ENCODE measurements around the gene SLC35G1.

Gene SLC35G1

GRCh38 chr10:93871671-93872204 lies 22.0 kb upstream of the SLC35G1 start:
- Mint-ChIP-seq H3K27ac (no peak overlapping the region), H3K27me3 (peaks cover 19% of the 10 kb centered on the region), H3K4me1 (no peaks in the 10 kb centered on the region), H3K36me3 (no peaks in the 10 kb centered on the region), H3K4me3 (no peak overlapping the region), H3K9me3 (no peaks in the 10 kb centered on the region)
- DNase-seq (ENCODE audit: low spot score in 2 of 2) (no peak), ATAC-seq (ENCODE audit: low read depth) (no peak)

- Mint-ChIP-seq H3K9me3 (no peaks in the 10 kb centered on the region), H3K36me3 (no peaks in the 10 kb centered on the region), H3K27me3 (peaks cover 16% of the 10 kb centered on the region), H3K27ac (no peak overlapping the region), H3K4me1 (no peaks in the 10 kb centered on the region), H3K4me3 (no peak overlapping the region)
- DNase-seq (ENCODE audit: low spot score in 2 of 2) (no peak), ATAC-seq (ENCODE audit: low read depth) (no peak)
These were observed 21.2 kb upstream of the SLC35G1 start for GRCh38 chr10:93872375-93873158.

- Mint-ChIP-seq H3K4me1 (no peaks in the 10 kb centered on the region), H3K9me3 (no peaks in the 10 kb centered on the region), H3K4me3 (no peak overlapping the region), H3K27ac (no peak overlapping the region), H3K36me3 (no peaks in the 10 kb centered on the region), H3K27me3 (peaks cover 14% of the 10 kb centered on the region)
- ATAC-seq (ENCODE audit: low read depth): no peak
- no peak for DNase-seq (ENCODE audit: low spot score in 2 of 2)
These were observed 20.2 kb upstream of the SLC35G1 start for GRCh38 chr10:93873420-93874115.

GRCh38 chr10:93874309-93875031 lies 19.3 kb upstream of the SLC35G1 start:
- Mint-ChIP-seq H3K36me3 (no peaks in the 10 kb centered on the region), H3K4me3 (no peak overlapping the region), H3K27ac (no peak overlapping the region), H3K27me3 (peaks cover 14% of the 10 kb centered on the region), H3K9me3 (no peaks in the 10 kb centered on the region), H3K4me1 (no peaks in the 10 kb centered on the region)
- ATAC-seq (ENCODE audit: low read depth): no peak
- DNase-seq (ENCODE audit: low spot score in 2 of 2): no peak

- H3K36me3 Mint-ChIP-seq: no peaks in the 10 kb centered on the region
- H3K9me3 Mint-ChIP-seq: no peaks in the 10 kb centered on the region
- no peaks in the 10 kb centered on the region for H3K4me1 Mint-ChIP-seq
- no peak for ATAC-seq (ENCODE audit: low read depth)
- no peak overlapping the region for H3K27ac Mint-ChIP-seq
- no peak overlapping the region for H3K4me3 Mint-ChIP-seq
- H3K27me3 Mint-ChIP-seq: peaks cover 14% of the 10 kb centered on the region
- no peak for DNase-seq (ENCODE audit: low spot score in 2 of 2)
These were observed 18.8 kb upstream of the SLC35G1 start for GRCh38 chr10:93875032-93875358.

GRCh38 chr10:93876381-93876780 lies 17.4 kb upstream of the SLC35G1 start:
- Mint-ChIP-seq H3K27ac (no peak overlapping the region), H3K27me3 (peaks cover 13% of the 10 kb centered on the region), H3K4me1 (no peaks in the 10 kb centered on the region), H3K4me3 (no peak overlapping the region), H3K36me3 (no peaks in the 10 kb centered on the region), H3K9me3 (no peaks in the 10 kb centered on the region)
- no peak for ATAC-seq (ENCODE audit: low read depth)
- DNase-seq (ENCODE audit: low spot score in 2 of 2): no peak

GRCh38 chr10:93879273-93879672 lies 14.5 kb upstream of the SLC35G1 start:
- Mint-ChIP-seq H3K36me3 (no peaks in the 10 kb centered on the region), H3K4me3 (no peak overlapping the region), H3K27me3 (peaks cover 16% of the 10 kb centered on the region), H3K4me1 (no peaks in the 10 kb centered on the region), H3K27ac (no peak overlapping the region), H3K9me3 (no peaks in the 10 kb centered on the region)
- DNase-seq (ENCODE audit: low spot score in 2 of 2) (no peak), ATAC-seq (ENCODE audit: low read depth) (no peak)

- Mint-ChIP-seq H3K9me3 (no peaks in the 10 kb centered on the region), H3K36me3 (peaks cover 4% of the 10 kb centered on the region), H3K27ac (no peak overlapping the region), H3K27me3 (peaks cover 3% of the 10 kb centered on the region), H3K4me1 (peaks cover 14% of the 10 kb centered on the region), H3K4me3 (peak overlapping the region; percentile 69)
- ATAC-seq (ENCODE audit: low read depth) (no peak), DNase-seq (ENCODE audit: low spot score in 2 of 2) (no peak)
These were observed 969 bp downstream of the SLC35G1 start for GRCh38 chr10:93894516-93895378.

GRCh38 chr10:93897070-93897780 lies 3.4 kb downstream of the SLC35G1 start:
- no peaks in the 10 kb centered on the region for H3K9me3 Mint-ChIP-seq
- H3K36me3 Mint-ChIP-seq: peaks cover 4% of the 10 kb centered on the region
- ATAC-seq (ENCODE audit: low read depth) (no peak), DNase-seq (ENCODE audit: low spot score in 2 of 2) (no peak)
- H3K27ac Mint-ChIP-seq: peak overlapping the region; percentile 51
- H3K4me1 Mint-ChIP-seq: peaks cover 14% of the 10 kb centered on the region
- no peak overlapping the region for H3K4me3 Mint-ChIP-seq
- no peaks in the 10 kb centered on the region for H3K27me3 Mint-ChIP-seq

GRCh38 chr10:93899109-93899508 lies 5.3 kb downstream of the SLC35G1 start:
- DNase-seq (ENCODE audit: low spot score in 2 of 2) (no peak), ATAC-seq (ENCODE audit: low read depth) (no peak)
- Mint-ChIP-seq H3K27ac (no peak overlapping the region), H3K4me1 (peaks cover 12% of the 10 kb centered on the region), H3K9me3 (no peaks in the 10 kb centered on the region), H3K4me3 (no peak overlapping the region), H3K36me3 (peaks cover 4% of the 10 kb centered on the region), H3K27me3 (no peaks in the 10 kb centered on the region)

GRCh38 chr10:93903051-93903450 lies 9.3 kb downstream of the SLC35G1 start:
- Mint-ChIP-seq H3K4me3 (no peak overlapping the region), H3K36me3 (peaks cover 7% of the 10 kb centered on the region), H3K9me3 (no peaks in the 10 kb centered on the region), H3K4me1 (no peaks in the 10 kb centered on the region), H3K27me3 (no peaks in the 10 kb centered on the region), H3K27ac (no peak overlapping the region)
- ATAC-seq (ENCODE audit: low read depth) (no peak), DNase-seq (ENCODE audit: low spot score in 2 of 2) (no peak)

- Mint-ChIP-seq H3K9me3 (no peaks in the 10 kb centered on the region), H3K36me3 (peaks cover 10% of the 10 kb centered on the region), H3K27me3 (no peaks in the 10 kb centered on the region), H3K4me1 (no peaks in the 10 kb centered on the region), H3K27ac (no peak overlapping the region), H3K4me3 (no peak overlapping the region)
- ATAC-seq (ENCODE audit: low read depth) (no peak), DNase-seq (ENCODE audit: low spot score in 2 of 2) (no peak)
These were observed 11.1 kb downstream of the SLC35G1 start for GRCh38 chr10:93904901-93905300.

- Mint-ChIP-seq H3K4me1 (no peaks in the 10 kb centered on the region), H3K4me3 (no peak overlapping the region), H3K36me3 (peaks cover 15% of the 10 kb centered on the region), H3K27me3 (no peaks in the 10 kb centered on the region), H3K9me3 (no peaks in the 10 kb centered on the region), H3K27ac (no peak overlapping the region)
- ATAC-seq (ENCODE audit: low read depth): no peak
- no peak for DNase-seq (ENCODE audit: low spot score in 2 of 2)
These were observed 13.3 kb downstream of the SLC35G1 start for GRCh38 chr10:93907059-93907458.
